ENCODE results near the gene TIMM9.
"Not testable (repeated sequence)": the region's sequence is repeated elsewhere in the genome, so short reads cannot be mapped to it uniquely, and the experiment has no call there.

TIMM9 gene

DNA sequence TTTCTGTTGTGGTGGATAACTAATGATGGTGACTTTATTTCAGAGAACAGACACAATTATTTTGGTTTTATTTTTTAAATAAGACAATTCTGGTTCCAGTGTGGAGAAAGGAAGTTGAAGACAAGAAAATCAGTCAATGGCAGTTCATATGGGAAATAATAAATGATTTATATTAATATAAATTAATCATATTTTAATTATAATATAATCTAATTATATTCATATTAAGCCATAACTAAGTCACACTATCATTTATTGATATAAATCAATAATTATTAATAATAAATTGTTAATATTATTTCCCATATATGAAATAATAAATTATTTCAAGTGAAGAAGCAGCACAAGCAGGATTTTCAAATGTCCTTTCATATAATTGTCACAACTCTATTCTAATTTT is 28.8 kb downstream of the TIMM9 start:
- no peak for DNase-seq (ENCODE audit: low read depth)

DNA sequence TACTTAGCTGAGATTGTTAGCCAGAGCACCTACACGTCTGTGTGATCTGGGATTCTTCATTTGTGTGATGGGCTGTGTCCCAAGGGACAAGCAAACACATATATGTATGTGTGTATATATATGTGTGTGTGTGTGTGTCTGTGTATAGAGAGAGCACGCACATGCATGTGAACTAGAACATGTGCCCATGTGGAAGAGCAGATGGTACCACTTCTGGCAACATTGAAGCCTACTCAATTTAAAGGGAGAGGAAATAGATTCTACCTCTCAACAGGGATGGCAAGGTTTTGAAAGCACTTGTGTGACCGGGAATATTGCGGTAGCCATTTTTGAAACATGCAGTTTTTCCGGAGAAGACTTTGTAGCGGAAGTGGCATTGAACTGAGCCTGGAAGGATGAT is 30.2 kb downstream of the TIMM9 start:
- no peak for DNase-seq (ENCODE audit: low read depth)

DNA sequence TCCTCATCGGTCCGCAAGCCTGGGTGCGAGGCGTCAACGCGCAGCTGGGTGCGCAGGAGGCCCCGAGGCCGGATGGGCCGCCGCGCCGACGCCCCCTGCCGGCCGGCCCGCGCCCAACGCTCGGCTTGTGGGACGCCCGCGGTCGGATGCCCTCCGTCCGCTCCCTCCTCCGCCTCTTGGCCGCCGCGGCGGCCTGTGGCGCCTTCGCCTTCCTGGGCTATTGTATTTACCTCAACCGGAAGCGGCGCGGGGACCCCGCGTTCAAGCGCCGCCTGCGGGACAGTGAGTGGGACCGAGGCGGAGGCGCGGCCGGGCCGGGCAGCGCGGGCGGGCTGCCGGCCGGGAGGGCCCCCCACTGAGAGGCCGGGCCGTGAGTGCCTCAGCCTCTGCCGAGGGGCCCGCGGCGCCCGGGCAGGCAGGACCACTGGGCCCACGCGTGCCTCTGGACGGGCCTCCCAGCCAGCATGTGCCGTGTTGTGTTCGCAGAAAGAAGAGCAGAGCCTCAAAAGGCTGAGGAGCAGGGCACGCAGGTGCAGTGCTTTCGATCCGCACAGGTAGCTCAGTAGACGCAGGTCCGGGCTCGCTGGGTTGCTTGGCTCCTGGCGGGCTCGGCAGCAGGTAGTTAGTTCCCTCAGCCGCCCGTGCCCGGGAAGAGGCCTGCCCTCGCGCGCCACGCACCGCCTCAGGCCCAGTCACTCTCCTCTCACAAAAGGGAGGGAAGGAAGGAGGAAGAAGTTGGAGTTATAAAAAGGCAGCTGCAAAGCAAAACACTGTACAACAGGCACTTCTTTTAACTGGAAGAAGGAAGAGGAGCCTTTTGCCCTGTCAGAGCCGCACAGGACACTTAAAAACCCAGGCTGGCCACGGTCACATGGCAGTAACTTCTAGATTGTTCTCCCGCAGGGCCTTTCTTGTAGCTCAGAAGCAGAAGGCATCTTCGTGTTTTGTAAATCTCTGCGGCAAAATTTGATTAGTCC is 31.2 kb downstream of the TIMM9 start, which contains the start of gene TOMM20L:
TOMM20L (plus strand) TSS at position 119 of the 977 bp plus-strand sequence; CDS start at position 147, 28 bp downstream.
- DNase-seq (ENCODE audit: low read depth) = peak; percentile 40

DNA sequence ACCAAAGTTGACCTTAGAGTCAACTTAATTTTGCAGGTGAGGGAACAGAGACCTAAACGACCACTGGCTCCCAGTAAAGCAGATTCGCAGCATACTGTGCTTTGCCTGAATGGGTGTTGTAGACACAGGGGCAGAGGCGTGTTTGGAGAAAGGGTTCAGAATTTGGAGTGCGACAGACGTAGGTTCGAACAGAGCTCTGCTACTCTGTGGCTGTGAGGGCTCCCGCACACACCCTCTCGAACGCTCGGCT is 31.8 kb downstream of the TIMM9 start:
- no peak for DNase-seq (ENCODE audit: low read depth)

DNA sequence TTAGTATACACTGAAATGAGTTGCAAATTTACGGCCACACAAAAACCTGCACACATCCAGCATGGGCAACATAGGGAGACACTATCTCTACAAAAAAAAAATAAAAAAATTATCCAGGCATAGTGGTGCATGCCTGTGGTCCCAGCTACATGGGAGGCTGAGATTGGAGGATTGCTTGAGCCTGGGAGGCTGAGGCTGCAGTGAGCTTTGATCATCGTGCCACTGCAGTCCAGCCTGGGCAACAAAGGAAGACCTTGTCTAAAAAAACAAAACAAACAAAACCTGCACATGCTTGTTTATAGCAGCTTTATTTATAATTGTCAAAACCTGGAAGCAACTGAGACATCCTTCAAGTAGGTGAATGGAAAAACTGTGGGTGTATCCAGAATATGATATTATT is 36.5 kb downstream of the TIMM9 start:
- no peak for DNase-seq (ENCODE audit: low read depth)

DNA sequence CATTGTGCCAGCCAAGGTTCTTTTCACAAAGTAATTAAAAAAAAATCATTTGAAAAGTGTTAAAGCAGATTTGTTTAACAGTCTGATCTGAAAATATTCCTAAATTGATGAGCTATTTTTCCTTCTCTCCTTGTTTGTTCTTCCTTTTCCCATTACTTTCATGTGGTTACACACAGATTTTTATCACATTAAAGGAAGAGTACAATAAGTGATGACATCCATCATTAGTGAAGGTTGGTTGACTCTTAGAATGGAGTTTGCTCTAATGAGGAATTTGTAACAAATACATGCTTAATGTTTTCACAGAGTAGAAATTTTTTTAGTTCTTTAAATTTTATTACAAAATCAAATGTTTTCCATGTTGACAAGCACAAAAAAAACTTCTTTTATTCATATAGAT is 50.5 kb downstream of the TIMM9 start:
- DNase-seq (ENCODE audit: low read depth) = no peak

DNA sequence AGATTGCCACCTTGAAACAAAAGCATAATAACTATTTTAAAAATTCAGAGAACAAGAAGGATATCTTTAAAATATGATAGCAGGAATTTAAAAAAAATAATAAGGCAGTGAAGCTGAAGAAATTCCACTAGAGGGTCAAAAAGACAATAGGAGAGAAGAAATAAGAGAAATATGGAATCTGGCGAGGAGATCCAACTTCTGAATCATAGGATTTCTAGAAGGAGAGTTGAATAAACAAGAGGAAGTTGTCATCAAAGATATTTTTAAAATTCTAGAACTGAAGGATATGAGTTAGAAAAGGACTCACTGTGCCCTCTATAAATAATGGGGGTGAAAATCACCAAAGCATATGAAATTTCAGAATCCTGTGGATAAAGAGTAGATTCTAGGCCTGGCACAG is 58.4 kb downstream of the TIMM9 start:
- DNase-seq (ENCODE audit: low read depth) = no peak

DNA sequence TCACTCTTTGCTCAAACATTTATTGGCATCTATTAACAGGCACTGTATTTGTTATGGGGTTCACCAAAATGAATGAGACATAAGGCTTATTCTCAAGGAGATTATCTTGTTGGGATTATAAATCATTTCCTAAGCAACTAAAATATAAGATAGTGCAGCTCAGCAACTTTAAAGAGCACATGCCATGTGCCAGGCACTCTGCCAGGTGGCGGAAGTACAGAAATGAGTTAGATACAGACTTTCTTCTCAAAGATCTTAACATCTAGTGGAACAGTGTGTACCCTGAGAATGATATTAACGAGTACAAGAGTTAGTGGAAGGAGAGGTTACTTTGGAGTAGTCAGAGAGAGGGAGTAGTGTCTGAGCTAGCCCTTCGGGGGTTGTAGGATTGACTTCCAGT is 60.0 kb downstream of the TIMM9 start:
- peak; percentile 17 for DNase-seq (ENCODE audit: low read depth)

DNA sequence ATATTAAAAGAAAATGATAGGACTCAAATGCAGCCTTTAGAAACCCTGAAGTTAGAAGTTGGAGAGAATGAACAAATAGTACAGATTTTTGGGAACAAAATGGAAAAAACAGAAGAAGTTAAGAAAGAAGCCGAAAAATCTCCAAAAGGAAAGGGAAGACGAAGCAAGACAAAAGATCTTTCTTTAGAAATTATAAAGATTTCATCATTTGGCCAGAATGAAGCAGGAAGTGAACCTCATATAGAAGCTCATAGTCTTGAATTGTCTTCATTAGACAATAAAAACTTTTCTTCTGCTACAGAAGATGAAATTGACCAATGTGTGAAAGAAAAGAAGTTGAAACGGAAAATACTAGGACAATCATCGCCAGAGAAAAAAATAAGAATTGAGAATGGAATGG is 63.0 kb downstream of the TIMM9 start:
- no peak for DNase-seq (ENCODE audit: low read depth)

DNA sequence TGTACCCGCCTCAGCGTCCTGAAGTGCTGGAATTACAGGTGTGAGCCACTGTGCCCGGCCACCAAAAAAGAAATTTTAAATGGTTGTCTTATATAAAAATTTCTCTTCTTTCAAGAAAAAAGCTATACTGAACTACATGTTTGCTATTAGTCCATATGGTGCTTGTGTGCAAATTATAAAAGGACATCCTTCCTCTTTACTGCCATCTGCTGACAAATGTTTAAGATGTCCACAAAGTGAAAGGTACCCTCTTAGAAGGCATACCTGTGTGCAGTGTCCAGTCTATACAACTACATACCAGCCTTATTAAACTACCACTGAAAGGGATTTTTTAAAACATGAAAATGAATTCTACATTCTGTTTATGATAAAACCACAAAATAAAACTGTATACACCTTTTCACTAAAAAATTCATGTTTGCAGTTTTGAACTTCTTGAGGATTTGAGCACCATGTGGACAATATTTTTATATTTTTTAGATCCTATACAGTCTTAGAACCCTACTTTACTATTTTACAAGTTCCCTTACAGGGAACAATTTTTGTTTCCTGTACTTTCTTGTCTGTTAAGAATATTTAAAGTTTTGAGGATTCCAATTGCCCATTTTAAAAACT is 64.4 kb downstream of the TIMM9 start:
- peak; percentile 29 for DNase-seq (ENCODE audit: low read depth)

DNA sequence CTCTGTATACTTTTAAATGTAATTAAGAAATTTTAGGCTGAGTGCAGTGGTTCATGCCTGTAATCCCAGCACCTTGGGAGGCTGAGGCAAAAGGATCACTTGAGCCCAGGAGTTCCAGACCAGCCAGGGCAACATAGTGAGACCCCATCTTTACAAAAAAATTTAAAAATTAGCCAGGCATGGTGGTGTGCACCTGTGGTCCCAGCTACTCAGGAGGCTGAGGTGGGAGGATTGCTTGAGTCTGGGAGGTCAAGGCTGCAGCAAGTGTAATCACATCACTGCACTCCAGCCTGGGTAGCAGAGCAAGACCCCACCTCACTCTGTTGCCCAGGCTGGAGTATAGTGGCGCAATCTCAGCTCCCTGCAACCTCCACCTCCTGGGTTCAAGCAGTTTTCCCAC is 65.1 kb downstream of the TIMM9 start:
- not testable (repeated sequence) for DNase-seq (ENCODE audit: low read depth)
